ENCODE results near the gene MAP2.

GRCh38 chr2:209773377-209773776, 349.5 kb downstream of the MAP2 start:
- TF ChIP-seq CTCF (IDR thresholded peaks at IDR 0.05; ENCODE audit: low read depth, low read length, missing input control) (no peak), YY1 (IDR thresholded peaks at IDR 0.05) (no peak), ZBTB33 (IDR thresholded peaks at IDR 0.05) (no peak), REST (IDR thresholded peaks at IDR 0.05) (no peak), ATF3 (IDR thresholded peaks at IDR 0.05) (no peak), EGR1 (IDR thresholded peaks at IDR 0.05; ENCODE audit: low read depth in 2 of 2) (no peak), SP1 (IDR thresholded peaks at IDR 0.05) (no peak), GABPA (IDR thresholded peaks at IDR 0.05 in 1 of 2, conservative IDR thresholded peaks at IDR 0.05 in 1 of 2) (no peak), FOXA1 (IDR thresholded peaks at IDR 0.05) (no peak), MAX (IDR thresholded peaks at IDR 0.05) (no peak), RAD21 (IDR thresholded peaks at IDR 0.05) (no peak), JUND (IDR thresholded peaks at IDR 0.05) (no peak)

Measured in liver (tissue), 3 donors.